Thyroid gland (tissue), 4 donors: ENCODE results near the gene C1R.

ENCODE experiments used
- POLR2A ChIP-seq, 2 donors: fragments of 450-650 bp; IDR thresholded peaks; one replicate each; pipeline ENCODE4 v1.6.1; 2017; ENCODE audit warnings: antibody characterized with exemption in 2 of 2, mild to moderate bottlenecking in 2 of 2, moderate library complexity in 1 of 2
- TF ChIP-seq, protein P1 (sequence below), 6 experiments: fragments of 200-600 bp in 3 of 6; fragments of 450-650 bp in 3 of 6; sonication (generic) in 3 of 6; IDR thresholded peaks; one replicate each; pipeline ENCODE4 v1.5.1; 2016 to 2019; ENCODE audit warnings: antibody characterized with exemption in 6 of 6, mild to moderate bottlenecking in 2 of 6, inconsistent platforms in 1 of 6, moderate library complexity in 1 of 6

DNA sequence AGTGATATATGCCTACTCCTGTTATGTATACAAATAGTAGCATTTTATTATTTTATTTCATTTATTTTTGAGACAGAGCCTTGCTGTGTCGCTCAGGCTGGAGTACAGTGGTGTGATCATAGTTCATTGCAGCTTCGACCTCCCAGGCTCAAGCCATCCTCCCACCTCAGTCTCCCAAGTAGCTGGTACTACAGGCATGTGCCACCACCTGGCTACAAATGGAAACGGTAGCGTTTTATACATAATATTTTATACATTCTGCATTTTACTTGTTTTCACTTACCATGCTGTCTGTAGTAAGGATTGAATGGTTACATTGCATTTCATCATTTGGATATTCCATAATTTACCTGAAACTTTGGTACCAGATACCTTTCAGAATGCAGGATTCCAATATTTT lies 14.1 kb downstream of the C1R start:
- TF ChIP-seq POLR2A (IDR thresholded peaks at IDR 0.05), result no peak
- TF ChIP-seq, protein P1, sequence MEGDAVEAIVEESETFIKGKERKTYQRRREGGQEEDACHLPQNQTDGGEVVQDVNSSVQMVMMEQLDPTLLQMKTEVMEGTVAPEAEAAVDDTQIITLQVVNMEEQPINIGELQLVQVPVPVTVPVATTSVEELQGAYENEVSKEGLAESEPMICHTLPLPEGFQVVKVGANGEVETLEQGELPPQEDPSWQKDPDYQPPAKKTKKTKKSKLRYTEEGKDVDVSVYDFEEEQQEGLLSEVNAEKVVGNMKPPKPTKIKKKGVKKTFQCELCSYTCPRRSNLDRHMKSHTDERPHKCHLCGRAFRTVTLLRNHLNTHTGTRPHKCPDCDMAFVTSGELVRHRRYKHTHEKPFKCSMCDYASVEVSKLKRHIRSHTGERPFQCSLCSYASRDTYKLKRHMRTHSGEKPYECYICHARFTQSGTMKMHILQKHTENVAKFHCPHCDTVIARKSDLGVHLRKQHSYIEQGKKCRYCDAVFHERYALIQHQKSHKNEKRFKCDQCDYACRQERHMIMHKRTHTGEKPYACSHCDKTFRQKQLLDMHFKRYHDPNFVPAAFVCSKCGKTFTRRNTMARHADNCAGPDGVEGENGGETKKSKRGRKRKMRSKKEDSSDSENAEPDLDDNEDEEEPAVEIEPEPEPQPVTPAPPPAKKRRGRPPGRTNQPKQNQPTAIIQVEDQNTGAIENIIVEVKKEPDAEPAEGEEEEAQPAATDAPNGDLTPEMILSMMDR (IDR thresholded peaks at IDR 0.05), result no peak
